Activated CD8-positive, alpha-beta memory T cell treated with anti-CD3 and anti-CD28 coated beads, Interleukin-2, amount 10 ng/mL, durations not matched to agents 7 days and 5 days (primary cell): Measurements from ENCODE around the gene TESPA1. TPM values are rescaled to one million over a fixed set of nuclear protein-coding genes. Genes with fewer than 3 reads are reported as not detected.

Experiments used
- ATAC-seq: fragments of 150-1000 bp; cut with Tn5 transposase; one replicate; pipeline ENCODE4 v1.10.0; 2021; ENCODE audit warnings: moderate library complexity
- CTCF ChIA-PET: fragments of 350-600 bp; sonication (Branson Sonifier 250); formaldehyde crosslinking; loops from one replicate; lab custom pipeline; 2021; ENCODE audit warnings: antibody characterized with exemption; lab: Charles Lee
- DNase-seq: peaks from one replicate; pipeline ENCODE4 v3.0.0-alpha.2; 2020
- H3K27ac Mint-ChIP-seq: one replicate; pipeline ENCODE4 v1.8.0; 2021; ENCODE audit warnings: mild to moderate bottlenecking, mixed read lengths
- H3K27me3 Mint-ChIP-seq: one replicate; pipeline ENCODE4 v1.8.0; 2021; ENCODE audit warnings: mixed read lengths
- H3K36me3 Mint-ChIP-seq: one replicate; pipeline ENCODE4 v1.8.0; 2021; ENCODE audit warnings: mild to moderate bottlenecking, mixed read lengths
- H3K4me1 Mint-ChIP-seq: one replicate; pipeline ENCODE4 v1.8.0; 2021; ENCODE audit warnings: mixed read lengths
- H3K4me3 Mint-ChIP-seq: one replicate; pipeline ENCODE4 v1.8.0; 2021; ENCODE audit warnings: mild to moderate bottlenecking, moderate library complexity, mixed read lengths
- H3K9me3 Mint-ChIP-seq: one replicate; pipeline ENCODE4 v1.8.0; 2022; ENCODE audit warnings: low read depth, mixed read lengths
- total RNA-seq, 2 experiments: library from RNA; stranded (reverse); gene quantifications; one replicate each; pipeline ENCODE4 v1.2.3, GENCODE V29; 2021

TESPA1 gene
- total RNA-seq, 2 experiments from 2014 or later = 65.9 to 74.6 TPM

DNA sequence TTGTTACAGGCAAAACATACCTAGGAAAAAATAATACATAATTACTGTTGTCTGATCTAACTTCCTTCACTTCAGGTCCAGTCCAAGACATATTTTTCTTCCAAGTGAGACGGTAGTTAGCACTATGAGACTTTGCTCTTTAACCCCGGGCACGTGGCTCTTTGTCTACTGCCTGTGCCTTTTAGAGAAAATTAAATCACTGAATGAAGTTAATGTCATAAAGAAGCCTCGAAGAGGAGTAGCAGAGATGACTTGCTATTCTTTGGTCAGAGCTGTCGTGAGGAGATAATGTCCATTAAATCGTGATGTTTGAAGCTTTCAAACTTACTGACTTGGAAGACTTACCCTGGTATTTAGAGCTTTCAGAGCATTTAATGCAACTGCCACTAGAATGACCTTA is 8.7 kb downstream of the TESPA1 start:
- peaks cover 56% of the 10 kb centered on the region for H3K4me1 Mint-ChIP-seq
- peaks cover 54% of the 10 kb centered on the region for H3K36me3 Mint-ChIP-seq
- no peaks in the 10 kb centered on the region for H3K27me3 Mint-ChIP-seq
- no peak overlapping the region for H3K4me3 Mint-ChIP-seq
- CTCF ChIA-PET = interaction anchor here (0.8 to 3.9 kb wide), 6 partner anchors 9 to 251 kb away, joined by 3 to 21 read pairs (median 3); partner anchors contain the start of gene TESPA1
- no peaks in the 10 kb centered on the region for H3K9me3 Mint-ChIP-seq
- ATAC-seq = no peak
- no peak for DNase-seq
- H3K27ac Mint-ChIP-seq = no peak overlapping the region

DNA sequence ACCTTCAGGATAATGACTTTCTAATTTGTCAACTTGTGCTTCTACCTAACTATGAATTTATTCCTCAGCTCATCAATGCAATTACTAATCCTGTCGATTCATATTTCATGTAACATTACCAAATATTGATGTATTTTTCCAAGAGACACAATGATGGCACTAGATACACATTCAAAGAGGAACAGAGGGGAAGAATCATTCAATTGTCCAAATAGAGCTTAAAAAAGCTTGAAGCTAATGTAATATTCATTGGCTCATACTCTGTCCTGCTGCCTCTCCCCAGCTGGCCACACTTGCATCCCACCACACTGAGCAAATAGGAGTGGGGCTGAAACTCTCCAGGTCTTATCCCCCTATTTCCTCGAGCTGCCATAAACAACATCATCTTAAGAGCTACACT is 9.3 kb downstream of the TESPA1 start:
- no peak overlapping the region for H3K27ac Mint-ChIP-seq
- DNase-seq (no peak), ATAC-seq (no peak)
- H3K36me3 Mint-ChIP-seq = peaks cover 52% of the 10 kb centered on the region
- CTCF ChIA-PET = interaction anchor here (0.7 to 3.9 kb wide), 6 partner anchors 17 to 1399 kb away, joined by 3 to 21 read pairs (median 3); no protein-coding TSS in a partner anchor
- no peak overlapping the region for H3K4me3 Mint-ChIP-seq
- no peaks in the 10 kb centered on the region for H3K27me3 Mint-ChIP-seq
- H3K4me1 Mint-ChIP-seq = peaks cover 51% of the 10 kb centered on the region
- H3K9me3 Mint-ChIP-seq = no peaks in the 10 kb centered on the region

DNA sequence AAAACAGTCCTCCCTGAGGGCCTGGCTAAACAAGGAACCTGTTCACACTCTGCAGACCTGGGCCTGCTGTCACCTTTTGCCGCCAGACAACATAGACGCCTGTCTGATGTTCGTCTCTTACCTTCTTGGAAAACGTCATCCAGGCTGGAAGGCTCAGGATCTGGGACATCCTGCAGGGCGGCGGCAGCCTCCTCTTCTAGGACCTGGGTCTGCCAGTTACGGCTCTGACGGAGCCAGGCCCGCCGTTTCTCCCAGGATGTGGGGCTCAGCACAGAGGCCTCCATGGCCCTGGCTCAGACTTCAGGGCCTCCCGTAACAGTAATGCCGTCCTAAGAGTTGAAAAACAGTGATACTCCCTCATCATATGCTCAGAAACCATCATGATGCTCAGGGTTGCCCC is 10.3 kb downstream of the TESPA1 start:
- ATAC-seq (no peak), DNase-seq (no peak)
- CTCF ChIA-PET = interaction anchor here (1.3 to 3.3 kb wide), 2 partner anchors 15 to 98 kb away, joined by 3 to 17 read pairs; no protein-coding TSS in a partner anchor
- Mint-ChIP-seq H3K4me3 (no peak overlapping the region), H3K36me3 (peaks cover 44% of the 10 kb centered on the region), H3K4me1 (peaks cover 43% of the 10 kb centered on the region), H3K9me3 (no peaks in the 10 kb centered on the region), H3K27me3 (no peaks in the 10 kb centered on the region), H3K27ac (no peak overlapping the region)

DNA sequence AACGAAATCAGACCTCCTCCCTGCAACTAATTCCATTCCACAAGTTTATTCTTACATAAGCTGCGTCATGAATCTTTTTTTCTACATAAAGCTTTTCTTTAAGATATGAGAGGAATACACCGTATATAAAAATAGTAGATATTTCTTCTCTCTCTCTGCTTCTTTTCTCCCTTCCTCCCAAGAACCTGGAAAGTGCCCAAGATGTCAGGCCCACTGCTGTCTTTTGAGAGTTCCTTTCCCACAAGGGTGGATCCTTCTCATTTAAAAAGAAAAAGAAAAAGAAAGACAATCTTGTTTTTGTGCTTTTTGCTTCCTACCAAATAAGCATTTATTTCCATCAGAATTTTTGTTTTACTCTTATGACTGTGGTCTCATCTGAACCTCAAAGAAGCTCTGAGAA is 11.0 kb downstream of the TESPA1 start:
- peaks cover 39% of the 10 kb centered on the region for H3K4me1 Mint-ChIP-seq

DNA sequence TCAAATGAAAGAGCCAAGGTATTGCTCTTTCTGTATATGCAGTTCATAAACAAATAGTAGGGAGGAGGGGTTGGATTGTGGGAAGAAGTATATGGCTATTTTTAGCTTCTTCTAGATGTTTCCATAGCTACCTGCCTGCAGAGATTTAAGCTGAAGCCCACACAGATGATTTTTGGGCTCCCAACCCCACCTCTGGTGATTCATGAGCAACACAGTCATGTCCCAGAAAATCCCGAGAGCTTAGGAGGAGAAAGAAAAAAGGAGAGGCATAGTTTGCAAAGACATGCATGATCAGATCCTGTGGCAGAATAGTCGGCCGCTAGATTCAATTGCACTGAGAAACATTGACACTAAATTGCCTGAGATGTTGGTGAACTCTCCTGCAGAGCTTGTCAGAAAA is 13.8 kb downstream of the TESPA1 start:
- ATAC-seq (no peak), DNase-seq (no peak)
- H3K36me3 Mint-ChIP-seq = peaks cover 43% of the 10 kb centered on the region
- CTCF ChIA-PET = interaction anchor here (1.5 to 3.1 kb wide), 3 partner anchors 22 to 116 kb away, joined by 6 to 13 read pairs (median 6); partner anchors contain the start of gene MUCL1
- H3K4me1 Mint-ChIP-seq = peaks cover 29% of the 10 kb centered on the region
- H3K27me3 Mint-ChIP-seq = no peaks in the 10 kb centered on the region
- H3K4me3 Mint-ChIP-seq = no peak overlapping the region
- no peak overlapping the region for H3K27ac Mint-ChIP-seq
- no peaks in the 10 kb centered on the region for H3K9me3 Mint-ChIP-seq

More for the DNA sequence above, 11.0 kb downstream of the TESPA1 start:
- H3K9me3 Mint-ChIP-seq = no peaks in the 10 kb centered on the region
- ATAC-seq (no peak), DNase-seq (no peak)
- no peaks in the 10 kb centered on the region for H3K27me3 Mint-ChIP-seq
- no peak overlapping the region for H3K4me3 Mint-ChIP-seq
- H3K27ac Mint-ChIP-seq = no peak overlapping the region
- peaks cover 40% of the 10 kb centered on the region for H3K36me3 Mint-ChIP-seq
- CTCF ChIA-PET = interaction anchor here (1.3 to 3.3 kb wide), 2 partner anchors 15 to 99 kb away, joined by 3 to 17 read pairs; no protein-coding TSS in a partner anchor

DNA sequence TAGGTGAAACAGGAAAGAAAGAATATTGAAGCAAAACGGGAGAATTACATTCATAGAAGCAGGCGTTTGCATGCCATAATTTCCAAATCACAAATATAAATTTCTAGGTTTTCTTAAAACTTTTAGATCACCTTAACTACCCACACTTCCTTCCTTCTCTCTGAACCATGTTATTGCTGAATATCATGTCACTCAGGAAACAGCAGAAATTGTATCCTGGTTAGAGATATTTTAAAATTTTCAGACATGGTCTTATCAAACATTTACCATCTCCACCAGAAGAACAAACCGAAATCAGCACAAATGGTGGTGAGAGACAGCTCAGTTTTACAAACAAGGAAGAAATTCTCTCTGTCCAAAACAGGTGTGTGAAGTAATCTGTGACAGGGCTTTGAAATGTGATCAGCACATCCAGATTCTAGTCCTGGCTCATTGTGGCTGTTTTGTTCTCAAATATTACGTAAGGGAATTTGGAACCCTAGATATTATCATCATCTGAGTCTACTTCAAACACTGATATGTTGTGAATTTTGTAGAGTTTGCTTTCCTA is 16.3 kb downstream of the TESPA1 start:
- ATAC-seq = no peak
- Mint-ChIP-seq H3K36me3 (peaks cover 55% of the 10 kb centered on the region), H3K4me1 (peaks cover 25% of the 10 kb centered on the region), H3K9me3 (no peaks in the 10 kb centered on the region), H3K27ac (peak overlapping the region; percentile 50), H3K4me3 (no peak overlapping the region), H3K27me3 (no peaks in the 10 kb centered on the region)
- no peak for DNase-seq
- CTCF ChIA-PET = interaction anchor here (1.8 to 3.1 kb wide), 4 partner anchors 11 to 113 kb away, joined by 5 to 13 read pairs (median 6); partner anchors contain the start of gene MUCL1

DNA sequence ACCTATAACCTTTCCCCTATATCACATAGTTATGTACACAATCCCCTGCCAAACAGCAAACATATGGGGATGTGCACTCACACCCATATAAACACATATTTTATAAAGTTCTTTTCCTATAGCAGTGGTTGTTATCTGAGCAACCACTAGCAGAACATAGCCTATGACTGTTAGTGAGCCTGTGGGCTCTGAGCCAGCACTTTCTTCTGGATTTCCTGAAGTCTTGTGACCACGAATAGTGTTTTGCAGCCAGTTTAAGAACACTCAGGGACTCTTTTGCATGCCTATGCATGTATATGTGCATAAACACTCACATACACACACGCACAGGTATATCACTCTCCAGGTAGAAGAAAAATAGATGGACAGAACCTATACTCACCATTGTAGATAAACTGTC is 17.1 kb downstream of the TESPA1 start:
- no peak for DNase-seq
- peak overlapping the region; percentile 50 for H3K27ac Mint-ChIP-seq
- no peak for ATAC-seq
- H3K27me3 Mint-ChIP-seq = no peaks in the 10 kb centered on the region
- CTCF ChIA-PET = no interaction called here
- H3K9me3 Mint-ChIP-seq = no peaks in the 10 kb centered on the region
- no peak overlapping the region for H3K4me3 Mint-ChIP-seq
- H3K36me3 Mint-ChIP-seq = peaks cover 56% of the 10 kb centered on the region
- peaks cover 23% of the 10 kb centered on the region for H3K4me1 Mint-ChIP-seq

DNA sequence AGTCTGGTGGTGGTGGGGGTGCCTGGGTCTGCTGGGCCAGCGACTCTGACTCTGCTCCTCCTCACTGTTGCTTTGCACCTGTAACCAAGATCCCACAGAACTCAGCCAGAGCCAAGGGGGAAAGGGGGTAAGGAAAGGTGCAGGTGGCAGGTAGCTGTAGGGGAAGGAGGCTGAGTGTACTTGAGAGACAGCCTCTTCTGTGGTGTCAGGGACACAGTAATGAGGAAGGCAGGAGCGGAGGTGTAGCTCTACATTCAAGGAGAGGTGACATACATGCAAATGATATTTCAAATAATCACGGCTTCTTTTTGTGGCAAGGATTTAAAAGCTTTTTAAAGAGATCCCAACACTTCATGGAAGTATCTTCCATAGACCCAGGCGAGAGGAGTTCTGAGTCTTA is 23.4 kb downstream of the TESPA1 start:
- H3K9me3 Mint-ChIP-seq = no peaks in the 10 kb centered on the region
- ATAC-seq (no peak), DNase-seq (no peak)
- no peak overlapping the region for H3K4me3 Mint-ChIP-seq
- CTCF ChIA-PET = interaction anchor here (0.9 to 1.8 kb wide), 6 partner anchors 9 to 236 kb away, joined by 3 to 6 read pairs (median 4); no protein-coding TSS in a partner anchor
- H3K27ac Mint-ChIP-seq = peak overlapping the region; percentile 2
- peaks cover 72% of the 10 kb centered on the region for H3K36me3 Mint-ChIP-seq
- peaks cover 33% of the 10 kb centered on the region for H3K4me1 Mint-ChIP-seq
- H3K27me3 Mint-ChIP-seq = no peaks in the 10 kb centered on the region

DNA sequence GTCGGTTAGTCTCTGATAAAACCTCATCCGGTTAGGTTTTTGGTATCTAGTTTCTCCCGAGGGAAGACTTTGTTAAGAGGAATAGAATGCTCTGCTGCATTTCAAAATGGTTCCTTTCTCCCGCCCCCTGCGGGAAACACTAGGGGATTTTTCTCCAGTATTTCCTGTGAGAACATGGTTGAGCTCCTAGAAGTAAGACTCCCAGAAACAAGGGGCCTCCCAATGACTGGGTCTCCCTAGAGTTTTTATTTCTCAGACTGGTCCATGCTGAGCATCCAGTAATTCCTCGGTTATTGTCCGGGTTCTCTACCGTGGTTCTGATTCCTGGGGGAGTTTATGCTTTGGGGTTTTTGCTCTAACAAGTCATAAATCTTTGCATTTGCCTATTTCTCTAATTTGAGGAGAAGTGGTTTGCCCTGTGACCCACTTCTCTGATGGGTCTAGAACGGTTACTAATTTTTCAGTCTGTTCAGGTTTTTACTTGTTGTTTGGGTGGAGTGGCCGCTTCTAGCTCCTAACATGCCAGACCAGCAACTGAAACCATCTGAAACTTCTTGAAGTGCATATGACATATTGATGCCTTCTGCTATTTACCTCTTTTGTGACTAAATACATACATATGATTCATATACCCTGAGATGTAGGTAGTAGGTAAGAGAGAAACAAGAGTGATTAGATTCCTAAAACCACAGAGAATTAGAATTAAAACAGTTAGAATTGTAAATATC is 25.1 kb downstream of the TESPA1 start:
- ATAC-seq = no peak
- Mint-ChIP-seq H3K4me3 (no peak overlapping the region), H3K4me1 (peaks cover 46% of the 10 kb centered on the region)

DNA sequence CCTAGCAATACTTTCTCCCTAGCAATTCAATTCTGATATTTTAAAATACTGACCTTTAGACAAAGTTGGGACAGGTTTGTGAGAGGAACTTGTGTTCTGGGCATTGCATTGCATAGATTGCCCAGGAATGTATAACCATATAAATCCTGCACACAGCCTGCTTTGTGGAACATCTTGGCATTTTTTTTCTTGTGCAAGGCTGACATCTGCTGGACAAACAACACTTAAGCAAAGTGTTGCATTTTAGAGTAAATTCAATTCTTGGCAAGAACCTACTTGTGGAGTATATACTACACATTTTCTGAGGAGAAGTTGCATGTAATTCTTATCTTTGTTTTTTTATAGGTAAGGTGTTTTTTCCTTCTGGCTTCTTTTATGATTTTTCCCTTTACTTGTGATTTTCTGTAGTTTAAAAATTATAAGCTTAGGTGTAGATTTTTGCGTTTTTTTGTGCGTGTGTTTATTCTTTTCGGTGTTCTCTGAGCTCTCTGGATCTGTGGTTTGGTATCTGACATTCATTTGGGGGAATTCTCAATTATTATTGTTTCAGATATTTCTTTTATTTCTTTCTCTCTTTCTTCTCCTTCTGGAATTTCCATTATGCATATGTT is 26.4 kb downstream of the TESPA1 start:
- ATAC-seq (peak; percentile 49), DNase-seq (peak; percentile 61)
- Mint-ChIP-seq H3K36me3 (peaks cover 74% of the 10 kb centered on the region), H3K4me1 (peaks cover 44% of the 10 kb centered on the region), H3K9me3 (no peaks in the 10 kb centered on the region), H3K27ac (no peak overlapping the region), H3K27me3 (no peaks in the 10 kb centered on the region), H3K4me3 (no peak overlapping the region)
- CTCF ChIA-PET = interaction anchor here (0.7 to 4.2 kb wide), 17 partner anchors 8 to 256 kb away, joined by 3 to 48 read pairs (median 4); partner anchors contain the start of gene MUCL1

More for the DNA sequence above, 25.1 kb downstream of the TESPA1 start:
- no peak for DNase-seq
- peak overlapping the region; percentile 49 for H3K27ac Mint-ChIP-seq
- CTCF ChIA-PET = interaction anchor here (0.6 to 4.2 kb wide), 8 partner anchors 10 to 257 kb away, joined by 3 to 48 read pairs (median 4); no protein-coding TSS in a partner anchor
- H3K27me3 Mint-ChIP-seq = no peaks in the 10 kb centered on the region
- H3K36me3 Mint-ChIP-seq = peaks cover 72% of the 10 kb centered on the region
- H3K9me3 Mint-ChIP-seq = no peaks in the 10 kb centered on the region

DNA sequence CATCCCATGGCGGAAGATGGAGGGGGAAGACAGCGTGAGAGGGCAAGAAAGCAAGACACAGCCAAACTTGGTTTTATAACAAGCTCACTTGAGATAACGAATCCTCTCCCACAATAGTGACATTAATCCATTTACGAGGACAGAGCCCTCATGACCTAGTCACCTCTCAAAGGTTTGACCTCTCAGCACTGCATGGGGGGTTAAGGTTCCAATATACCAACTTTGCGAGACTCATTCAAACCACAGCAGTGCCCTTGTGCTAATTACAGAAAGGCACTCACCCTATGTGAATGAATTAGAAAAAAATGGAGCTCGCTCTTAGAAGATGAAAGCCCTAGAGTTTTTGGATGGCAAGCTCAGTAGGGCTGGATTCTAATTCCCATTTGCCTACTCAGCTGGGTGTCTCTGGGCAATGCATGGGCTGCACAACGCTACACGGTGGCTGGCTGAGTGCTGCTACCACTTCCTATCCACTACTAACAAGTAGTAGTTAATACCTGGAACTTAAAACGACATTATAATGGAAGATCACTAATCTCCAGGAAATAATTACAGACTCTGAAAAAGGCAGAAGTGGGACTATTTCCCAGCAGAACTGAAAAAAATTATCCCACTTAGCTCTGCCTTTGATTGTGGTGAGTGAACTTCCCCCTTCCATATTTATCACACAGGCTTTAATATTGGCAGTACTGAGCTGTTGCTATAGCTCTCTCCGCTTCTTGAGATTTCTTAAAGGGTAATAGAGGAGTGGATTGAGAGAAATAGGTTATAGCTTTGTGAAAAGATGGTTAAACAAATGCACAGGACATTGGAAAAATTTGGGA is 27.5 kb downstream of the TESPA1 start:
- CTCF ChIA-PET = interaction anchor here (0.6 to 4.2 kb wide), 14 partner anchors 12 to 255 kb away, joined by 3 to 48 read pairs (median 4); partner anchors contain the start of gene MUCL1
- ATAC-seq (no peak), DNase-seq (no peak)
- no peaks in the 10 kb centered on the region for H3K27me3 Mint-ChIP-seq
- H3K9me3 Mint-ChIP-seq = peaks cover 4% of the 10 kb centered on the region
- peaks cover 41% of the 10 kb centered on the region for H3K4me1 Mint-ChIP-seq
- H3K36me3 Mint-ChIP-seq = peaks cover 76% of the 10 kb centered on the region
- H3K27ac Mint-ChIP-seq = no peak overlapping the region
- H3K4me3 Mint-ChIP-seq = no peak overlapping the region

DNA sequence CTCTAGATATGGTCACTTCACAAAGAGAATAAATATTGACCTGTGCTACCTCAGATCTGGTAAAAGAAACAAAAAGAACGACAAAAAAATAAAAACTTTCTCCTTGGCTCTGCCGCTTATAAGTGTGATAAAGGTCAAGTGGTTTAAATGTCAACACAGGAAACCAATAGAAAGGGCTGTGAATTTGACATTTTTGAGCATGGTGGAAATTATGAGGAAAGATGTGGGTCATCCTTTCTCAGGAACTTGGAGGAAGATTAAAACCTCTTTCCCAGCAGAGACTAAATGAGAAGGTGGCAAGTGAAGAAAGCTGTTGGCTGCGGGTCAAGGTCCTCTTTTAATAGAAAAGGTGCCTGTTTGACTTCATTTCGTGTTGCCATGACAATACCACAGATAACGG is 28.2 kb downstream of the TESPA1 start:
- Mint-ChIP-seq H3K9me3 (peaks cover 7% of the 10 kb centered on the region), H3K4me1 (peaks cover 43% of the 10 kb centered on the region), H3K27ac (peak overlapping the region; percentile 57), H3K27me3 (no peaks in the 10 kb centered on the region), H3K4me3 (no peak overlapping the region), H3K36me3 (peaks cover 78% of the 10 kb centered on the region)
- DNase-seq (no peak), ATAC-seq (no peak)
- CTCF ChIA-PET = interaction anchor here (0.6 to 4.2 kb wide), 9 partner anchors 17 to 254 kb away, joined by 3 to 48 read pairs (median 5); partner anchors contain the start of gene MUCL1
